SK-N-MC (cell line): ENCODE results near the gene FOXP4.

Experiments
- EZH2 ChIP-seq: fragments of 200-600 bp; sonication (generic); IDR thresholded peaks from one replicate; pipeline ENCODE4 v1.6.1; 2017; ENCODE audit warnings: antibody characterized with exemption
- FOXP2 ChIP-seq: optimal IDR thresholded peaks from 2 replicates; pipeline ENCODE3; 2011; ENCODE audit warnings: mild to moderate bottlenecking, moderate library complexity; ENCODE audit not compliant: insufficient read depth; ENCODE audit errors: extremely low read length, control extremely low read depth
- POLR2AphosphoS5 ChIP-seq: IDR thresholded peaks from 2 replicates; pipeline ENCODE4 v1.6.1; 2012; ENCODE audit warnings: mild to moderate bottlenecking, low read depth, low read length, borderline replicate concordance

DNA sequence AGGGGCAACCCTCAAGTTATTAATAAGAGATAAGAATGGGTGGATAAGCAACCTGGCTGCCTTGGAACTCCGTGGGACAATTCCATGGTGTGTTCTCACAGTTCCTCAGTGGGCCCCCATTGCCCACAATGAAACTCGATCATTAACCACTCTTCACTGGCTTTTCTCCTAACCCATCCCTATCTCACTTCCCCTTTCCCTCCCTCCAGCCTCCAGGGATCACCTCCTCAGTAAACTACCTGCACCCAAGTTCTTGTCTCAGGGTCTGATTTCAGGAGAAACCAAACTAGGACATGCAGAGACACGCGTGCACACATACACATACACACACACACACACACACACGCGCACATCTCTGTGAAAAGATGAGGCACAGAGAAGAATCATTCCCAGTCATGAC lies 37.7 kb upstream of the FOXP4 start:
- no peak for TF ChIP-seq POLR2AphosphoS5
- TF ChIP-seq EZH2 = no peak
- TF ChIP-seq FOXP2 = no peak
